CD14-positive monocyte (primary cell): ENCODE measurements around the gene LYZL1. TPM values are rescaled to one million over a fixed set of nuclear protein-coding genes. Genes with fewer than 3 reads are reported as not detected.
"Not testable (repeated sequence)": the region's sequence is repeated elsewhere in the genome, so short reads cannot be mapped to it uniquely, and the experiment has no call there.

ENCODE experiments used
- DNase-seq, 3 donors: peaks; one replicate each; pipeline ENCODE4 v3.0.0-alpha.2; 2011 to 2022
- H2AFZ ChIP-seq: 2 replicates; pipeline ENCODE4 v1.6.0; 2012; ENCODE audit warnings: mild to moderate bottlenecking, low read depth, low read length, inconsistent platforms; ENCODE audit not compliant: insufficient read depth, poor library complexity, severe bottlenecking
- H3K27ac ChIP-seq, 2 donors: 1 replicate in 1 of 2; 2 replicates in 1 of 2; pipeline ENCODE4 v1.5.1; 2012 to 2013; ENCODE audit warnings: low read length in 2 of 2, control low read depth in 1 of 2, inconsistent platforms in 1 of 2, low read depth in 1 of 2, mild to moderate bottlenecking in 1 of 2
- H3K27me3 ChIP-seq, 2 donors: one replicate each; pipeline versions ENCODE4 v1.6.0 to v1.6.1; 2011 to 2013; ENCODE audit warnings: low read length in 2 of 2; ENCODE audit not compliant: control insufficient read depth in 2 of 2, insufficient read depth in 2 of 2
- H3K36me3 ChIP-seq, 2 donors: replicated peaks in 1 of 2; 1 replicate in 1 of 2; 2 replicates in 1 of 2; pipeline versions ENCODE4 v1.5.1 to v1.6.1; 2012 to 2013; ENCODE audit warnings: low read length in 2 of 2, control low read depth in 1 of 2, inconsistent platforms in 1 of 2, mild to moderate bottlenecking in 1 of 2; ENCODE audit not compliant: insufficient read depth in 2 of 2, control insufficient read depth in 1 of 2
- H3K4me1 ChIP-seq, 2 donors: 1 replicate in 1 of 2; 2 replicates in 1 of 2; pipeline versions ENCODE4 v1.5.1 to v1.6.1; 2012 to 2013; ENCODE audit warnings: low read length in 2 of 2, control low read depth in 1 of 2, inconsistent platforms in 1 of 2, mild to moderate bottlenecking in 1 of 2, moderate library complexity in 1 of 2; ENCODE audit not compliant: insufficient read depth in 2 of 2, control insufficient read depth in 1 of 2
- H3K4me2 ChIP-seq: replicated peaks from 2 replicates; pipeline ENCODE3; 2012; ENCODE audit warnings: low read length, moderate library complexity, mild to moderate bottlenecking; ENCODE audit not compliant: poor library complexity, severe bottlenecking; ENCODE audit errors: extremely low read depth
- H3K4me3 ChIP-seq, 3 experiments: fragments of 200-600 bp in 1 of 3; sonication (generic) in 1 of 3; replicated peaks in 1 of 3; 1 replicate in 2 of 3; 2 replicates in 1 of 3; pipeline ENCODE4 v1.5.1; 2011 to 2013; ENCODE audit warnings: low read length in 3 of 3, mild to moderate bottlenecking in 3 of 3, control low read depth in 2 of 3, low read depth in 2 of 3, inconsistent platforms in 1 of 3, moderate library complexity in 1 of 3
- H3K79me2 ChIP-seq: 2 replicates; pipeline ENCODE4 v1.6.0; 2012; ENCODE audit warnings: mild to moderate bottlenecking, control low read depth, inconsistent platforms, low read length, moderate library complexity; ENCODE audit not compliant: insufficient read depth
- H3K9ac ChIP-seq: 2 replicates; pipeline ENCODE4 v1.6.0; 2017; ENCODE audit warnings: low read length, mild to moderate bottlenecking; ENCODE audit not compliant: insufficient read depth, poor library complexity, severe bottlenecking
- H3K9me3 ChIP-seq, 2 donors: replicated peaks in 1 of 2; 1 replicate in 1 of 2; 2 replicates in 1 of 2; pipeline versions ENCODE4 v1.5.1 to v1.6.1; 2012 to 2013; ENCODE audit warnings: low read length in 2 of 2, control low read depth in 1 of 2; ENCODE audit not compliant: control insufficient read depth in 1 of 2, insufficient read depth in 1 of 2
- H4K20me1 ChIP-seq: 2 replicates; pipeline ENCODE4 v1.6.0; 2012; ENCODE audit warnings: mild to moderate bottlenecking, low read length, control low read depth, moderate library complexity; ENCODE audit not compliant: insufficient read depth
- H3K27ac Mint-ChIP-seq, 7 donors: one replicate each; pipeline ENCODE4 v1.8.0; 2020; ENCODE audit warnings: mild to moderate bottlenecking in 7 of 7, mixed read lengths in 7 of 7, moderate library complexity in 6 of 7, inconsistent platforms in 2 of 7
- H3K27me3 Mint-ChIP-seq, 3 donors: one replicate each; pipeline ENCODE4 v1.8.0; 2021 to 2022; ENCODE audit warnings: low read depth in 3 of 3, mild to moderate bottlenecking in 3 of 3, mixed read lengths in 3 of 3, moderate library complexity in 3 of 3, inconsistent platforms in 1 of 3
- H3K36me3 Mint-ChIP-seq, 2 donors: one replicate each; pipeline ENCODE4 v1.8.0; 2020; ENCODE audit warnings: mixed read lengths in 2 of 2, inconsistent platforms in 1 of 2, mild to moderate bottlenecking in 1 of 2
- H3K4me1 Mint-ChIP-seq: one replicate; pipeline ENCODE4 v1.8.0; 2020; ENCODE audit warnings: mild to moderate bottlenecking, mixed read lengths
- H3K4me3 Mint-ChIP-seq, 2 donors: one replicate each; pipeline ENCODE4 v1.8.0; 2020; ENCODE audit warnings: mild to moderate bottlenecking in 2 of 2, mixed read lengths in 2 of 2, moderate library complexity in 1 of 2
- H3K9me3 Mint-ChIP-seq, 7 donors: one replicate each; pipeline ENCODE4 v1.8.0; 2020 to 2022; ENCODE audit warnings: mixed read lengths in 7 of 7, mild to moderate bottlenecking in 6 of 7, moderate library complexity in 6 of 7, inconsistent platforms in 2 of 7
- CTCF ChIP-seq: fragments of 200-600 bp; IDR thresholded peaks from one replicate; pipeline ENCODE4 v1.8.0; 2022; ENCODE audit warnings: antibody characterized with exemption, mild to moderate bottlenecking
- WGBS: methylation state at CpG from one replicate; pipeline ENCODE4 v1.1.5; 2013; ENCODE audit warnings: missing lambda C conversion rate; ENCODE audit not compliant: insufficient coverage; 5-methylcytosine and 5-hydroxymethylcytosine counted together
- intact Hi-C, 2 donors: fragments of 100-400 bp; cut with micrococcal nuclease; formaldehyde crosslinking; loops; one replicate each; pipeline versions ENCODE4 v1.15.0 to v1.15.1; 2023
- polyA plus RNA-seq, 3 donors: library from polyadenylated mRNA; depleted of rRNA in 1 of 3; unstranded in 2 of 3; stranded (reverse) in 1 of 3; fragments of 300-500 nt in 2 of 3; fragments of >200 nt in 1 of 3; fragmentation: Illumina TruSeq in 2 of 3; gene quantifications; 1 replicate in 2 of 3; 2 replicates in 1 of 3; pipeline ENCODE4 v1.2.3, GENCODE V29; 2012 to 2021

LYZL1 gene
- polyA plus RNA-seq, 3 donors: not detected

GRCh38 chr10:29306688-29307087, 17.8 kb downstream of the LYZL1 start:
- Histone ChIP-seq H3K27ac (no peak overlapping the region), H3K36me3 (no peaks in the 10 kb centered on the region), H3K4me1 (peaks cover 0 to 4% of the 10 kb centered on the region in 2 donors), H3K4me3 (no peak overlapping the region), H3K27me3 (peaks cover 0 to 6% of the 10 kb centered on the region in 2 donors), H3K79me2 (no peaks in the 10 kb centered on the region), H3K9me3 (no peaks in the 10 kb centered on the region), H3K9ac (no peak overlapping the region), H4K20me1 (no peaks in the 10 kb centered on the region), H2AFZ (no peak overlapping the region), H3K4me2 (no peak overlapping the region)
- no peak overlapping the region for H3K4me3 Mint-ChIP-seq
- peaks cover 6 to 15% (median 7%) of the 10 kb centered on the region in 3 donors for H3K27me3 Mint-ChIP-seq
- no peak for TF ChIP-seq CTCF
- intact Hi-C loops: loop anchor here in 1 of 2 donors (10.0 kb wide), 1 partner anchor 642 kb away; no protein-coding TSS in a partner anchor
- no CpG with 5 or more reads among the region's 3 CpGs for WGBS
- no peak for DNase-seq
- H3K9me3 Mint-ChIP-seq: peaks cover 0 to 5% (median 2%) of the 10 kb centered on the region in 7 donors
- H3K4me1 Mint-ChIP-seq: peaks cover 7% of the 10 kb centered on the region
- no peaks in the 10 kb centered on the region for H3K36me3 Mint-ChIP-seq
- no peak overlapping the region for H3K27ac Mint-ChIP-seq

DNA sequence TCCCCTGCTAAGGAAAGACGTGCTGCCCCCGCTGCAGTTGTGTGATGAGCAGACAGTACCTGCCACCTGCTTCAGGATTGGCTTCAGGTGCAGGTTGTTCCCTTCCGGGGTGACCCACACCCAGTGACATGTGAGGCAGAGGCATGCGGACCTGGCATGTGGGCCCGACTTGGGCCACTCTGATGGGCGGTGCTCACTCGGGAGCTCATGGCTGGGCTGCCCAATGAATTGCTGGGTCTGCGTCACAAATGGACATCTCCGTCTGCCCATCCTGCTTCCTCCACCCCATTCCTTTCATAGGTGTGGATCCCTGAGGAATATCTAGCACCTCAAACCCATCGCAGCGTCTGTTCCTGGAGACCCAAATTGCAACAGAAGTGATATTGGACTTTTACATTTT, 19.3 kb downstream of the LYZL1 start:
- H2AFZ ChIP-seq, H3K79me2 ChIP-seq, H3K9ac ChIP-seq, H3K4me3 ChIP-seq, H3K4me3 Mint-ChIP-seq, H3K4me1 ChIP-seq, H3K9me3 Mint-ChIP-seq, H3K4me2 ChIP-seq, DNase-seq, H3K4me1 Mint-ChIP-seq, H3K27ac ChIP-seq, H3K36me3 Mint-ChIP-seq, H3K9me3 ChIP-seq, H4K20me1 ChIP-seq, H3K27me3 ChIP-seq, H3K36me3 ChIP-seq: not testable (repeated sequence)
- H3K27me3 Mint-ChIP-seq: peaks cover 6 to 13% (median 7%) of the 10 kb centered on the region in 3 donors
- H3K27ac Mint-ChIP-seq: peak overlapping the region in 1 of 7 donors; percentile 43
- 74% methylated on average over 10 of the region's 11 CpGs for WGBS
- intact Hi-C loops: loop anchor here in 1 of 2 donors (10.0 kb wide), 1 partner anchor 643 kb away; no protein-coding TSS in a partner anchor
